Fibroblast of mammary gland (primary cell): ENCODE data around the gene OVCH1.

Experiments
- DNase-seq: peaks from one replicate; pipeline ENCODE4 v3.0.0-alpha.2; 2010; ENCODE audit warnings: low read depth
- H3K4me3 ChIP-seq: 2 replicates; pipeline ENCODE4 v1.5.1; 2011; ENCODE audit warnings: low read depth, mild to moderate bottlenecking, low read length, moderate library complexity; ENCODE audit not compliant: control insufficient read depth
- TF ChIP-seq, protein P1 (sequence below): conservative IDR thresholded peaks from 2 replicates; pipeline ENCODE4 v1.5.1; 2011; ENCODE audit warnings: low read depth, low read length, inconsistent platforms; ENCODE audit not compliant: control insufficient read depth, insufficient read depth

The OVCH1 gene

DNA sequence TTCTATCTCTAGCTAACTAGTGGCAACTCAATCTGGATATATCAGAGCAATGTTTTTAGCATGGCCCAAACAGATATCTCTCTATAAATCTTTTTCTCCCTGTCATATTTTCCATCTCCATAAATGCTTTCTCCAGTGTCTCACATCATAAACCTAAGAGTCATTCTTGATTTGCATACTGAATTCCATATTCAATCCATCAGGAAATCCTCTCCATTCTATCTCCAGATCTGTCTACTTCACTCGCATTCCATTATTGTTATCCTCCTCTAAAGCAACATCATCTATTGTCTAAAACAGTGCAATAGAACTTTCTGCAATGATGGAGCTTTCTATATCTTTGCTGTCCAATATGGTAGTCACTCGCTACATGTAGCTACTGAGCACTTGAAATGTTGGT lies 71.0 kb downstream of the OVCH1 start:
- no peak for DNase-seq
- no peak overlapping the region for H3K4me3 ChIP-seq
- TF ChIP-seq, protein P1, sequence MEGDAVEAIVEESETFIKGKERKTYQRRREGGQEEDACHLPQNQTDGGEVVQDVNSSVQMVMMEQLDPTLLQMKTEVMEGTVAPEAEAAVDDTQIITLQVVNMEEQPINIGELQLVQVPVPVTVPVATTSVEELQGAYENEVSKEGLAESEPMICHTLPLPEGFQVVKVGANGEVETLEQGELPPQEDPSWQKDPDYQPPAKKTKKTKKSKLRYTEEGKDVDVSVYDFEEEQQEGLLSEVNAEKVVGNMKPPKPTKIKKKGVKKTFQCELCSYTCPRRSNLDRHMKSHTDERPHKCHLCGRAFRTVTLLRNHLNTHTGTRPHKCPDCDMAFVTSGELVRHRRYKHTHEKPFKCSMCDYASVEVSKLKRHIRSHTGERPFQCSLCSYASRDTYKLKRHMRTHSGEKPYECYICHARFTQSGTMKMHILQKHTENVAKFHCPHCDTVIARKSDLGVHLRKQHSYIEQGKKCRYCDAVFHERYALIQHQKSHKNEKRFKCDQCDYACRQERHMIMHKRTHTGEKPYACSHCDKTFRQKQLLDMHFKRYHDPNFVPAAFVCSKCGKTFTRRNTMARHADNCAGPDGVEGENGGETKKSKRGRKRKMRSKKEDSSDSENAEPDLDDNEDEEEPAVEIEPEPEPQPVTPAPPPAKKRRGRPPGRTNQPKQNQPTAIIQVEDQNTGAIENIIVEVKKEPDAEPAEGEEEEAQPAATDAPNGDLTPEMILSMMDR: no peak

DNA sequence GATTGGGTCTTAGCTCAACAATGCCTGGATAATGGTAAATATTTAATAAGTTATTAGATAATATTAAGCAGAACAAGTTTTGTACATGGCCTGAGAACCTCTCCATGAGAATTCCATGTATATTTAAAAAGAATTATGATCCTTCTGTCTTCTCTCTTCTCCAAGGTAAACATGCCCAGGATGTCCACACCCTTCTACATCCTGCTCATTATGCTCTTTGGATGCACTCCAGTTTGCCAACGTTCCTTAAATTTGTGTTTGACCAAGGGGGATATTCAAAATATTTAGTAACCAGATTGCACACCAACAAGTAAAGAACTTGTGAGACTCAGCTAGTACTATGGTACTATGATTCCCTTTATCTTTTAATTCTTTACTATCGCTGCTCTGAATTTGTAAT lies 71.8 kb downstream of the OVCH1 start:
- H3K4me3 ChIP-seq: no peak overlapping the region
- no peak for DNase-seq
- TF ChIP-seq, protein P1: no peak

DNA sequence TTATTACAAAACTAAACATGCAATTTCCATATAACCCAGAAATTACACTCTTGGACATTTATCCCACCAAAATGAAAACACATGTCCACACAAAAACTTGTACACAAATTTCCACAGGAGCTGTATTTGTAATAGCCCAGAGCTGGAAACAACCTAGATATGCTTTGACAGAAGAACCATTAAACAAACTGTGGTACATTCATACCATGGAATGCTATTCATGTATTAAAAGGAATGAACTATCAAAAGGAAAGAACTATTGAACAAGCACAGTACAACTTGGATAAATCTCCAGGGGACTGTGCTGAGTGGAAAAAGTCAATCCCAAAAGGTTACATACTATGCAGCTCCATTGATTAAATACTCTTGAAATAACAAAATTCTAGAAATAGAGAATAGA lies 80.7 kb downstream of the OVCH1 start:
- TF ChIP-seq, protein P1: no peak
- no peak overlapping the region for H3K4me3 ChIP-seq
- no peak for DNase-seq

DNA sequence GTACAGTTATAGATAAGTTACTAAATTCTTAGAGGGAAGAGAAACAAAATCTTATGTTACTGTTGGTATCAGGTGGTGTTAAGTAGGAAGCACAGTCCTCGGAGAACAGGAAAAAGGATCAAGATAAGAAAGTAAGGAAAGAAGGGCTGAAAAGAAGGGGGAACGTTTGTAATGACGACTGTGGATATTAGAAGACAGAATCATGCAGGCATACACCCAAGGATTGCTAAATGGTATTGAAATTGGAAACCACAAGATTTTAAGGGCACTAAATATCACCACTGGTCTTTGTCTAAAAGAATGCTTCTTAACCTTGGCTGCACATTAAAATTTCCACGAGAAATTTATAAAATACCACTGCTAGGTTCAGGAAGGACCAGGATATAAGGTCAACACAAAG lies 82.4 kb downstream of the OVCH1 start:
- TF ChIP-seq, protein P1: no peak
- no peak overlapping the region for H3K4me3 ChIP-seq
- no peak for DNase-seq

DNA sequence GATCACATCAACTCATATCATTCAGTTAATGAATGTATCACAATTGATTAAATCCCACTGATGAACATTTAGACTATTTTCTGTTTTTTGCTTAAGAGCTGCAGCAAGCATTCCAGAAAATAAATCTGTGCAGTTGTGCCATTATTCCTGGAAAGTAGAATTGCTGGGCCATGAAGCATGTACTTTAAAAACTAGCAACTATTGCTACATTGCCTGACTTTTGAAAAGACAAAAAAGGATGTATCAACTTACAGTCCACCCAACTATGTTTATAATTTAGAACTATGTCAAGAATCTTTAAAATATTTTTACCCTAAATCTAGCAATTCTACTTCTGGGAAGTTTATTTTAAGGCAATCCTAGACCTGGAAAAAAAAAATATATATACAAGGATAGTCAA lies 83.1 kb downstream of the OVCH1 start:
- H3K4me3 ChIP-seq: no peak overlapping the region
- TF ChIP-seq, protein P1: no peak
- DNase-seq: no peak

DNA sequence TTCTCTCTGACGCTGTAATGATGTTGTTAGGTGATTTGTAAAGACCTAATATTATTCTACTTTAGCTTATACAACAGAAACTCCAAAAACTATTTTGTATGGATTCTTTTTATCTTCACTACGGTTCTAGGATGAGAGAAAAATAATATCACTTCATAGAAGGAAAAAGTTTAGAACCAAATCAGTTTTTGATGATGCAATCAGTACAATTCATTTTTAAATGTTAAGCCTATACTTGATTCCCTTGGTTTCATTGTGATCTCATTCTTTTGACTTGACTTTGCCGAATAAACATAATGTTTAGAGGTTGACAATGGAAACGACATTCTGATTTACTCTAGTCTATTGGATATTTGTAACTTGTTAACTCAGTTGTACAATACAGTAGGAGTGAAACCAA lies 91.9 kb downstream of the OVCH1 start:
- H3K4me3 ChIP-seq: no peak overlapping the region
- DNase-seq: no peak
- TF ChIP-seq, protein P1: no peak

DNA sequence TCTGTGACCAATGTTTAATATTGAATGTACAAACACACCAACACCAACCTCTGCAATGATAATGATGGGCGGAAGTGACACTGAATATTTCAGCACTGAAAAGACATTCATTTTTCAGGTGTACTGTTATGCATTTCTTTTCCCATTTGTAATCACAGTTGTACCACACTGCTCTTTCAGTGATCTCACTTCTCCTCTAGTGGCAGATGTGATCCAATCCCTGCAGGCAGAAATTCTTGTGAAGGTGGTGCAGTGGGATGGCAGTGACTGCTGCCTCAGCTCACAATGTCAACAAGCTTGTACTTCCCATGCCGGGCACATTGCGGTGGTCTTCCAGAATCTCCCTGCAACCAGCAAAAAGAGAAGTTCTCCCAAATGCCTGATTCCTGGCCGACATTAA lies 93.5 kb downstream of the OVCH1 start:
- TF ChIP-seq, protein P1: no peak
- H3K4me3 ChIP-seq: no peak overlapping the region
- no peak for DNase-seq
